HEK293 (cell line): ENCODE results near the gene LIPE.
A peak's percentile ranks its signal among the peaks of the same experiment; 100 is the strongest.

ENCODE experiments used
- CTCF ChIA-PET: fragments of 350-600 bp; formaldehyde crosslinking; extraction: SDS; loops from one replicate; lab custom pipeline; 2021; ENCODE audit warnings: antibody characterized with exemption; lab: Yijun Ruan, JAX
- POLR2A ChIA-PET: fragments of 300-600 bp; formaldehyde crosslinking; extraction: SDS; loops from one replicate; lab custom pipeline; 2020; ENCODE audit warnings: antibody characterized with exemption, inconsistent platforms; lab: Yijun Ruan, JAX
- H3K27ac ChIP-seq: fragments of 200-500 bp; sonication (Bioruptor generic); 2 replicates; pipeline ENCODE4 v1.5.1; 2014; ENCODE audit warnings: low read depth, low read length, control low read depth, inconsistent platforms; ENCODE audit errors: extremely low read depth
- H3K36me3 ChIP-seq, 2 experiments: fragments of 200-500 bp in 1 of 2; sonication (Bioruptor generic) in 1 of 2; 1 replicate in 1 of 2; 2 replicates in 1 of 2; pipeline ENCODE4 v1.5.1; 2014 to 2017; ENCODE audit warnings: inconsistent platforms in 2 of 2, low read length in 2 of 2; ENCODE audit not compliant: control insufficient read depth in 2 of 2, insufficient read depth in 1 of 2
- H3K4me1 ChIP-seq: fragments of 200-500 bp; sonication (Bioruptor generic); 2 replicates; pipeline ENCODE4 v1.5.1; 2014; ENCODE audit warnings: mild to moderate bottlenecking, low read length, inconsistent platforms; ENCODE audit not compliant: control insufficient read depth, insufficient read depth
- H3K4me3 ChIP-seq: 2 replicates; pipeline ENCODE4 v1.5.1; 2011; ENCODE audit warnings: low read depth, mild to moderate bottlenecking, control low read depth, low read length, moderate library complexity
- H3K9me3 ChIP-seq: fragments of 200-500 bp; sonication (Bioruptor generic); 2 replicates; pipeline ENCODE4 v1.5.1; 2014; ENCODE audit warnings: low read depth, low read length, inconsistent platforms; ENCODE audit not compliant: control insufficient read depth, insufficient read depth
- HOXA7 ChIP-seq: sonication (generic); formaldehyde crosslinking; IDR thresholded peaks from 2 replicates; pipeline ENCODE4 v1.8.1; 2022; ENCODE audit warnings: missing genetic modification reagents, borderline replicate concordance
- HOXC10 ChIP-seq: sonication (generic); formaldehyde crosslinking; IDR thresholded peaks from 2 replicates; pipeline ENCODE4 v1.8.1; 2023; ENCODE audit warnings: mild to moderate bottlenecking, missing genetic modification reagents
- PRDM1 ChIP-seq: fragments of 450-650 bp; formaldehyde crosslinking; IDR thresholded peaks from 2 replicates; pipeline ENCODE4; 2016; ENCODE audit warnings: missing biosample characterization, missing genetic modification characterization
- REPIN1 ChIP-seq: fragments of 450-650 bp; formaldehyde crosslinking; IDR thresholded peaks from 2 replicates; pipeline ENCODE4 v1.5.1; 2017; ENCODE audit warnings: missing biosample characterization, missing genetic modification characterization, low read depth
- SETDB1 ChIP-seq: IDR thresholded peaks from one replicate; pipeline ENCODE4 v1.6.1; 2017; ENCODE audit warnings: mild to moderate bottlenecking, low read length, moderate library complexity, mixed read lengths; ENCODE audit not compliant: insufficient read length
- SP2 ChIP-seq: fragments of 450-650 bp; formaldehyde crosslinking; IDR thresholded peaks from 2 replicates; pipeline ENCODE4 v1.5.1; 2016; ENCODE audit warnings: missing biosample characterization, missing genetic modification characterization
- SP7 ChIP-seq: fragments of 450-650 bp; formaldehyde crosslinking; IDR thresholded peaks from 2 replicates; pipeline ENCODE4 v1.5.1; 2016; ENCODE audit warnings: missing biosample characterization, missing genetic modification characterization
- ZNF10 ChIP-seq: fragments of 450-650 bp; formaldehyde crosslinking; IDR thresholded peaks from 2 replicates; pipeline ENCODE4 v1.5.1; 2017; ENCODE audit warnings: missing biosample characterization, missing genetic modification characterization
- ZNF433 ChIP-seq: fragments of 450-650 bp; formaldehyde crosslinking; IDR thresholded peaks from 2 replicates; pipeline ENCODE4 v1.5.1; 2016; ENCODE audit warnings: missing biosample characterization, missing genetic modification characterization, low read depth
- ZNF596 ChIP-seq: fragments of 450-650 bp; IDR thresholded peaks from 2 replicates; pipeline ENCODE4 v1.5.0; 2018; ENCODE audit warnings: missing biosample characterization, mild to moderate bottlenecking, missing genetic modification characterization, moderate library complexity
- ZNF623 ChIP-seq: fragments of 450-650 bp; formaldehyde crosslinking; IDR thresholded peaks from 2 replicates; pipeline ENCODE4 v1.5.1; 2016; ENCODE audit warnings: missing biosample characterization, missing genetic modification characterization
- ZNF654 ChIP-seq: fragments of 450-650 bp; formaldehyde crosslinking; IDR thresholded peaks from 2 replicates; pipeline ENCODE4 v1.5.1; 2016; ENCODE audit warnings: low read depth, missing biosample characterization, missing genetic modification characterization
- ZNF677 ChIP-seq: fragments of 450-650 bp; IDR thresholded peaks from 2 replicates; pipeline ENCODE4 v1.5.0; 2018; ENCODE audit warnings: missing biosample characterization, mild to moderate bottlenecking, missing genetic modification characterization, moderate library complexity
- ZNF768 ChIP-seq: fragments of 450-650 bp; formaldehyde crosslinking; IDR thresholded peaks from 2 replicates; pipeline ENCODE4 v1.5.1; 2018; ENCODE audit warnings: missing biosample characterization, mild to moderate bottlenecking, missing genetic modification characterization
- ZNF792 ChIP-seq: fragments of 450-650 bp; formaldehyde crosslinking; IDR thresholded peaks from 2 replicates; pipeline ENCODE4 v1.5.1; 2016; ENCODE audit warnings: missing biosample characterization, missing genetic modification characterization
- ZSCAN30 ChIP-seq: fragments of 450-650 bp; IDR thresholded peaks from 2 replicates; pipeline ENCODE4 v1.5.1; 2018; ENCODE audit warnings: missing biosample characterization, mild to moderate bottlenecking, missing genetic modification characterization, moderate library complexity
- TF ChIP-seq, protein P1 (sequence below): fragments of 450-650 bp; formaldehyde crosslinking; IDR thresholded peaks from 2 replicates; pipeline ENCODE4 v1.5.1; 2016; ENCODE audit warnings: missing biosample characterization, missing genetic modification characterization
- TF ChIP-seq, protein P2 (sequence below): fragments of 450-650 bp; formaldehyde crosslinking; IDR thresholded peaks from 2 replicates; pipeline ENCODE4 v1.5.1; 2016; ENCODE audit warnings: missing biosample characterization, missing genetic modification characterization
- TF ChIP-seq, protein P3 (sequence below): fragments of 450-650 bp; formaldehyde crosslinking; IDR thresholded peaks from 2 replicates; pipeline ENCODE4 v1.5.1; 2016; ENCODE audit warnings: missing biosample characterization, missing genetic modification characterization, low read depth
- TF ChIP-seq, protein P4 (sequence below): fragments of 450-650 bp; formaldehyde crosslinking; IDR thresholded peaks from 2 replicates; pipeline ENCODE4 v1.5.1; 2017; ENCODE audit warnings: missing biosample characterization, missing genetic modification characterization
- TF ChIP-seq, protein P5 (sequence below): fragments of 450-650 bp; formaldehyde crosslinking; IDR thresholded peaks from 2 replicates; pipeline ENCODE4 v1.5.1; 2016; ENCODE audit warnings: missing biosample characterization, missing genetic modification characterization

The LIPE gene

DNA sequence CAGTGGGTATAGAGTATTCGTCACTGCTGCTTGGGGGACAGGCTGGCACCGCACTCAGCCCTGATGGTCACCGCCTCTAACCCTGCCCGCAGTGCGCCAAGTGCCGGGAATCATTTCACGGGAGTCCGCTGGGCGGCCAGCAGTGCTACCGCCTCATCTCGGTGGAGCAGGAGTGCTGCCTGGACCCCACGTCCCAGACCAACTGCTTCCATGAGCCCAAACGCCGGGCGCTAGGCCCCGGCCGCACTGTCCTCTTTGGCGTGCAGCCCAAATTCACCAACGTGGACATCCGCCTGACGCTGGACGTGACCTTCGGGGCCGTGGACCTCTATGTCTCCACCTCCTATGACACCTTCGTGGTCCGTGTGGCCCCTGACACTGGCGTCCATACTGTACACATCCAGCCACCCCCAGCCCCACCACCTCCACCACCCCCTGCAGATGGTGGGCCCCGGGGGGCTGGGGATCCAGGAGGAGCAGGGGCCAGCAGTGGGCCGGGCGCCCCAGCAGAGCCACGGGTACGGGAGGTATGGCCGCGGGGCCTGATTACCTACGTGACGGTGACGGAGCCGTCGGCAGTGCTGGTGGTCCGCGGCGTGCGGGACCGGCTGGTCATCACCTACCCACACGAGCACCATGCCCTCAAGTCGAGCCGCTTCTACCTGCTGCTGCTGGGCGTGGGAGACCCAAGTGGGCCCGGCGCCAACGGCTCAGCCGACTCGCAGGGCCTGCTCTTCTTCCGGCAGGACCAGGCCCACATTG, 51.6 kb downstream of the LIPE start (continued):
- TF ChIP-seq REPIN1 (tag by site-specific recombination) (no peak), ZNF792 (tag by site-specific recombination) (no peak), SETDB1 (no peak), ZNF677 (no peak), SP7 (tag by site-specific recombination) (no peak), PRDM1 (tag by site-specific recombination) (no peak), SP2 (tag by site-specific recombination) (no peak), ZNF10 (tag by site-specific recombination) (no peak), HOXC10 (CRISPR knock-in tag) (no peak)
- TF ChIP-seq, protein P1, sequence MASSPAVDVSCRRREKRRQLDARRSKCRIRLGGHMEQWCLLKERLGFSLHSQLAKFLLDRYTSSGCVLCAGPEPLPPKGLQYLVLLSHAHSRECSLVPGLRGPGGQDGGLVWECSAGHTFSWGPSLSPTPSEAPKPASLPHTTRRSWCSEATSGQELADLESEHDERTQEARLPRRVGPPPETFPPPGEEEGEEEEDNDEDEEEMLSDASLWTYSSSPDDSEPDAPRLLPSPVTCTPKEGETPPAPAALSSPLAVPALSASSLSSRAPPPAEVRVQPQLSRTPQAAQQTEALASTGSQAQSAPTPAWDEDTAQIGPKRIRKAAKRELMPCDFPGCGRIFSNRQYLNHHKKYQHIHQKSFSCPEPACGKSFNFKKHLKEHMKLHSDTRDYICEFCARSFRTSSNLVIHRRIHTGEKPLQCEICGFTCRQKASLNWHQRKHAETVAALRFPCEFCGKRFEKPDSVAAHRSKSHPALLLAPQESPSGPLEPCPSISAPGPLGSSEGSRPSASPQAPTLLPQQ (tag by site-specific recombination) = no peak
- TF ChIP-seq, protein P2, sequence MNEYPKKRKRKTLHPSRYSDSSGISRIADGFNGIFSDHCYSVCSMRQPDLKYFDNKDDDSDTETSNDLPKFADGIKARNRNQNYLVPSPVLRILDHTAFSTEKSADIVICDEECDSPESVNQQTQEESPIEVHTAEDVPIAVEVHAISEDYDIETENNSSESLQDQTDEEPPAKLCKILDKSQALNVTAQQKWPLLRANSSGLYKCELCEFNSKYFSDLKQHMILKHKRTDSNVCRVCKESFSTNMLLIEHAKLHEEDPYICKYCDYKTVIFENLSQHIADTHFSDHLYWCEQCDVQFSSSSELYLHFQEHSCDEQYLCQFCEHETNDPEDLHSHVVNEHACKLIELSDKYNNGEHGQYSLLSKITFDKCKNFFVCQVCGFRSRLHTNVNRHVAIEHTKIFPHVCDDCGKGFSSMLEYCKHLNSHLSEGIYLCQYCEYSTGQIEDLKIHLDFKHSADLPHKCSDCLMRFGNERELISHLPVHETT (tag by site-specific recombination) = no peak

DNA sequence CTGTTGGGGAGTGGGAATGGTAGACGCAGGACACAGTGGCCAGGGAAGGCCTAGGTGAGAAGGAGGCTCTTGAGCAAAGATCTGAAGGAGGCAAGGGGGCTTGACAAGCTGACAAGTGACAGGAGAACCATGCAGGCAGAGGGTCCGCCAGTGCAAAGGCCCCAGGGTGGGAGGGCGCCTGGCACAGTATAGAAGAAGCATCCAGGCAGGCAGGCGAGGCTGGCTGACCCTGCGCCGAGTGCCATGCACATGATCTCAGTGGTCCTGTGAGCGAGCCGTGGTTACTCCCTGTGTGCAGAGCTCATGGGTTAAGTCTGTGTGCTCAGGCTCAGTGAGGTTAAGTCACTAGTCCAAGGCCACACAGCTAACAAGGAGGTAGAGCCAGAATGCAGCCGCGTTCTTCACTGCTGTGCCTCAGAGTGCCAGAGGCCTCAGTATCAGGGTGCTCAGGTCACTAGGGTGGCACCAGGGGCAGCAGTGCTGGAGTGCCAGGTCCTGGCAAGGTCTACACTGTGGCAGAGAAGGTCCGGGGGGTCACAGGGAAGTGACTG, 52.3 kb downstream of the LIPE start:
- H3K36me3 ChIP-seq = peaks cover 27 to 41% of the 10 kb centered on the region in 2 experiments
- peak; percentile 55 for TF ChIP-seq ZNF623
- TF ChIP-seq, protein P3, sequence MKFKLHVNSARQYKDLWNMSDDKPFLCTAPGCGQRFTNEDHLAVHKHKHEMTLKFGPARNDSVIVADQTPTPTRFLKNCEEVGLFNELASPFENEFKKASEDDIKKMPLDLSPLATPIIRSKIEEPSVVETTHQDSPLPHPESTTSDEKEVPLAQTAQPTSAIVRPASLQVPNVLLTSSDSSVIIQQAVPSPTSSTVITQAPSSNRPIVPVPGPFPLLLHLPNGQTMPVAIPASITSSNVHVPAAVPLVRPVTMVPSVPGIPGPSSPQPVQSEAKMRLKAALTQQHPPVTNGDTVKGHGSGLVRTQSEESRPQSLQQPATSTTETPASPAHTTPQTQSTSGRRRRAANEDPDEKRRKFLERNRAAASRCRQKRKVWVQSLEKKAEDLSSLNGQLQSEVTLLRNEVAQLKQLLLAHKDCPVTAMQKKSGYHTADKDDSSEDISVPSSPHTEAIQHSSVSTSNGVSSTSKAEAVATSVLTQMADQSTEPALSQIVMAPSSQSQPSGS (tag by site-specific recombination) = no peak
- peak; percentile 47; the same call in 1 of the 2 replicates for TF ChIP-seq ZNF768 (tag by site-specific recombination)

DNA sequence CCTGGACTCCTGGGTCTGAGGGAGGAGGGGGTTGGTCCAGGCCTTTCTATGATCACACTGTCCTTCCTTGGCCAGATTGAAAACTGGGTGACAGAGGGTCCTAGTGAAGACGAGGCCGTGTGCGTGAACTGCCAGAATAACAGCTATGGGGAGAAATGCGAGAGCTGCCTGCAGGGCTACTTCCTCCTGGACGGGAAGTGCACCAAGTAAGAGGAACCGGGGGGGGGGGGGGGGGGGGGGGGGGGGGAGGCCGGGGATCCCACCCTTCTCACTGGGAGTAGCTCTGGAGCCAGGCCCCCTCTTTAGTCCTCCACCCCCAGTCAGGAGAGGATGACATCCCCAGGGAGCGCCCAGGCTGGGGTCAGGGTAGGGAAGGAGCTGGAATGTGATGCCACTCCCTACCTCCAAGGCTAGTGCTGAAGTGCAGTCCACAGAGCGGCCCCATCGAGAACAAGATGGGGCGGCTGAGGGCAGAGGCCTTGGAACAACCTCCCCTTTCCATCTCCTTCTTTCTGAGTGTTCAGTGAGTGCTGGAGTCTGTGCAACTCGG, 56.5 kb downstream of the LIPE start:
- H3K9me3 ChIP-seq = no peaks in the 10 kb centered on the region
- no peak for TF ChIP-seq ZNF654 (tag by site-specific recombination)
- no peak for TF ChIP-seq ZNF433 (tag by site-specific recombination)
- TF ChIP-seq, protein P4, sequence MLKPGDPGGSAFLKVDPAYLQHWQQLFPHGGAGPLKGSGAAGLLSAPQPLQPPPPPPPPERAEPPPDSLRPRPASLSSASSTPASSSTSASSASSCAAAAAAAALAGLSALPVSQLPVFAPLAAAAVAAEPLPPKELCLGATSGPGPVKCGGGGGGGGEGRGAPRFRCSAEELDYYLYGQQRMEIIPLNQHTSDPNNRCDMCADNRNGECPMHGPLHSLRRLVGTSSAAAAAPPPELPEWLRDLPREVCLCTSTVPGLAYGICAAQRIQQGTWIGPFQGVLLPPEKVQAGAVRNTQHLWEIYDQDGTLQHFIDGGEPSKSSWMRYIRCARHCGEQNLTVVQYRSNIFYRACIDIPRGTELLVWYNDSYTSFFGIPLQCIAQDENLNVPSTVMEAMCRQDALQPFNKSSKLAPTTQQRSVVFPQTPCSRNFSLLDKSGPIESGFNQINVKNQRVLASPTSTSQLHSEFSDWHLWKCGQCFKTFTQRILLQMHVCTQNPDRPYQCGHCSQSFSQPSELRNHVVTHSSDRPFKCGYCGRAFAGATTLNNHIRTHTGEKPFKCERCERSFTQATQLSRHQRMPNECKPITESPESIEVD = no peak
- TF ChIP-seq, protein P5, sequence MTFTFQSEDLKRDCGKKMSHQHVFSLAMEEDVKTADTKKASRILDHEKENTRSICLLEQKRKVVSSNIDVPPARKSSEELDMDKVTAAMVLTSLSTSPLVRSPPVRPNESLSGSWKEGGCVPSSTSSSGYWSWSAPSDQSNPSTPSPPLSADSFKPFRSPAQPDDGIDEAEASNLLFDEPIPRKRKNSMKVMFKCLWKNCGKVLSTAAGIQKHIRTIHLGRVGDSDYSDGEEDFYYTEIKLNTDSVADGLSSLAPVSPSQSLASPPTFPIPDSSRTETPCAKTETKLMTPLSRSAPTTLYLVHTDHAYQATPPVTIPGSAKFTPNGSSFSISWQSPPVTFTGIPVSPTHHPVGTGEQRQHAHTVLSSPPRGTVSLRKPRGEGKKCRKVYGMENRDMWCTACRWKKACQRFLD (tag by site-specific recombination) = no peak
- TF ChIP-seq ZSCAN30 (tag by site-specific recombination) = no peak
- no peak for TF ChIP-seq ZNF596 (tag by site-specific recombination)
- TF ChIP-seq HOXA7 (CRISPR knock-in tag) = no peak
- TF ChIP-seq, all 188 proteins: peak for 0
- POLR2A ChIA-PET = interaction anchor here (0.6 to 2.4 kb wide), 3 partner anchors 26 to 57 kb away, joined by 3 to 11 read pairs (median 4); no protein-coding TSS in a partner anchor
- no peak overlapping the region for H3K27ac ChIP-seq
- CTCF ChIA-PET = interaction anchor here (0.8 to 1.5 kb wide), 5 partner anchors 16 to 79 kb away, joined by 3 to 5 read pairs (median 3); no protein-coding TSS in a partner anchor
- H3K4me3 ChIP-seq = no peak overlapping the region
- peaks cover 37 to 42% of the 10 kb centered on the region in 2 experiments for H3K36me3 ChIP-seq
- 0 out of 2 replicates have a peak, but pooled peaks cover 3% of the 10 kb centered on the region for H3K4me1 ChIP-seq

More for the DNA sequence above, 52.3 kb downstream of the LIPE start:
- POLR2A ChIA-PET = interaction anchor here (1.0 kb wide), 1 partner anchor 8 kb away, joined by 3 read pairs; no protein-coding TSS in a partner anchor
- H3K4me1 ChIP-seq = no peaks in the 10 kb centered on the region
- no peaks in the 10 kb centered on the region for H3K9me3 ChIP-seq
- CTCF ChIA-PET = no interaction called here
- no peak overlapping the region for H3K4me3 ChIP-seq
- H3K27ac ChIP-seq = no peak overlapping the region
